ENCODE results near the gene ST6GALNAC4. TPM values are rescaled to one million over a fixed set of nuclear protein-coding genes. Genes with fewer than 3 reads are reported as not detected.
A peak's percentile ranks its signal among the peaks of the same experiment; 100 is the strongest.

ST6GALNAC4 gene
- total and polyA plus RNA-seq, 10 of the 15 experiments (the other 5 are each of a cell fraction or from before 2014, with no cell fraction given): 4.2 to 63.2 (median 35.2) TPM

GRCh38 chr9:127878001-127878651 lies 38.7 kb downstream of the ST6GALNAC4 start:
- Histone ChIP-seq H3K27me3 (replicated peaks in 1 of 2; ENCODE audit: control insufficient read depth in 2 of 2, insufficient read depth in 2 of 2, low read length in 1 of 2) (no peaks in the 10 kb centered on the region; a peak in 1 of 4 replicates), H3K4me3 (no peak overlapping the region), H3K27ac (ENCODE audit: control insufficient read depth, insufficient read depth) (no peak overlapping the region), H3K4me1 (ENCODE audit: control insufficient read depth, insufficient read depth, low read length) (peaks cover 5% of the 10 kb centered on the region; the same call in 1 of the 2 replicates), H3K36me3 (ENCODE audit: control insufficient read depth in 2 of 2, insufficient read depth in 2 of 2, low read length in 1 of 2) (no peaks in the 10 kb centered on the region), H2AFZ (ENCODE audit: control insufficient read depth, low read depth, low read length) (no peak overlapping the region; the same call in 1 of the 2 replicates), H3K9me3 (replicated peaks; ENCODE audit: control insufficient read depth, insufficient read depth, low read length) (no peaks in the 10 kb centered on the region), H3K79me2 (ENCODE audit: control insufficient read depth, insufficient read depth, low read length) (no peaks in the 10 kb centered on the region), H3K4me2 (ENCODE audit: control insufficient read depth, insufficient read depth) (peak overlapping the region; percentile 54; the same call in 1 of the 2 replicates), H4K20me1 (ENCODE audit: control insufficient read depth, insufficient read depth) (no peaks in the 10 kb centered on the region), H3K9ac (ENCODE audit: control insufficient read depth, insufficient read depth, low read length) (no peak overlapping the region)
- TF ChIP-seq ATF7 (IDR thresholded peaks at IDR 0.05; ENCODE audit: low read depth) (no peak), BMI1 (IDR thresholded peaks at IDR 0.05; ENCODE audit: borderline replicate concordance) (no peak), PBX3 (IDR thresholded peaks at IDR 0.05; ENCODE audit: insufficient replicate concordance, low read depth, low read length) (no peak), JUNB (IDR thresholded peaks at IDR 0.05) (no peak), WRNIP1 (IDR thresholded peaks at IDR 0.05; ENCODE audit: borderline replicate concordance, low read depth, low read length) (no peak), ZNF384 (IDR thresholded peaks at IDR 0.05; ENCODE audit: borderline replicate concordance, low read depth, low read length) (no peak), CREB1 (IDR thresholded peaks at IDR 0.05; ENCODE audit: low read depth) (no peak), TAF1 (IDR thresholded peaks at IDR 0.05; ENCODE audit: borderline replicate concordance, low read depth, low read length) (no peak), EP300 (IDR thresholded peaks at IDR 0.05; ENCODE audit: borderline replicate concordance in 1 of 2, control insufficient read depth in 1 of 2, low read depth in 2 of 2, low read length in 2 of 2) (no peak)
- TF ChIP-seq, protein P1, sequence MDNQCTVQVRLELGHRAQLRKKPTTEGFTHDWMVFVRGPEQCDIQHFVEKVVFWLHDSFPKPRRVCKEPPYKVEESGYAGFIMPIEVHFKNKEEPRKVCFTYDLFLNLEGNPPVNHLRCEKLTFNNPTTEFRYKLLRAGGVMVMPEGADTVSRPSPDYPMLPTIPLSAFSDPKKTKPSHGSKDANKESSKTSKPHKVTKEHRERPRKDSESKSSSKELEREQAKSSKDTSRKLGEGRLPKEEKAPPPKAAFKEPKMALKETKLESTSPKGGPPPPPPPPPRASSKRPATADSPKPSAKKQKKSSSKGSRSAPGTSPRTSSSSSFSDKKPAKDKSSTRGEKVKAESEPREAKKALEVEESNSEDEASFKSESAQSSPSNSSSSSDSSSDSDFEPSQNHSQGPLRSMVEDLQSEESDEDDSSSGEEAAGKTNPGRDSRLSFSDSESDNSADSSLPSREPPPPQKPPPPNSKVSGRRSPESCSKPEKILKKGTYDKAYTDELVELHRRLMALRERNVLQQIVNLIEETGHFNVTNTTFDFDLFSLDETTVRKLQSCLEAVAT (IDR thresholded peaks at IDR 0.05): no peak
- ChIA-PET RAD21 (ENCODE audit: unreplicated experiment) (no interaction called here), SMC1A (ENCODE audit: uncharacterized antibody, unreplicated experiment) (interaction anchor here (1.8 kb wide), 1 partner anchor 42 kb away, joined by 4 read pairs; no protein-coding TSS in a partner anchor), POLR2A (interaction anchor here (0.8 kb wide), 1 partner anchor 9 kb away, joined by 3 read pairs; no protein-coding TSS in a partner anchor), CTCF (interaction anchor here (1.9 kb wide), 1 partner anchor 9 kb away, joined by 7 read pairs; no protein-coding TSS in a partner anchor)
- in situ Hi-C loops (cut with MboI): no loop called here
- no TSS peak for BruUV-seq (replicated peaks)
- WGBS (ENCODE audit: insufficient coverage, insufficient replicate concordance, low lambda C conversion rate, missing lambda C conversion rate): 90% methylated on average over 18 of the region's 18 CpGs
- no peak for ATAC-seq
- intact Hi-C loops (cut with micrococcal nuclease; ENCODE audit: unreplicated experiment): no loop called here
- FAIRE-seq: no peak
- DNase-seq (ENCODE audit: low read depth, low spot score): no peak
